NK-92 treated with Interleukin-12 subunit alpha and Interleukin-12 subunit beta, amount 100 ng/mL, for 24 hours (cell line): ENCODE measurements around the gene SERPINA7.
"Not testable (repeated sequence)": the region's sequence is repeated elsewhere in the genome, so short reads cannot be mapped to it uniquely, and the experiment has no call there.

ENCODE experiments used
- DNase-seq: peaks from one replicate; lab custom pipeline; 2025; lab: John Stamatoyannopoulos, UW

SERPINA7 gene

GRCh38 chrX:106038625-106039024 is at the start of gene SERPINA7:
Gene SERPINA7 (minus strand): TSS chrX:106038727. CDS start chrX:106037058, 1,669 bp downstream.
- DNase-seq = no peak

DNA sequence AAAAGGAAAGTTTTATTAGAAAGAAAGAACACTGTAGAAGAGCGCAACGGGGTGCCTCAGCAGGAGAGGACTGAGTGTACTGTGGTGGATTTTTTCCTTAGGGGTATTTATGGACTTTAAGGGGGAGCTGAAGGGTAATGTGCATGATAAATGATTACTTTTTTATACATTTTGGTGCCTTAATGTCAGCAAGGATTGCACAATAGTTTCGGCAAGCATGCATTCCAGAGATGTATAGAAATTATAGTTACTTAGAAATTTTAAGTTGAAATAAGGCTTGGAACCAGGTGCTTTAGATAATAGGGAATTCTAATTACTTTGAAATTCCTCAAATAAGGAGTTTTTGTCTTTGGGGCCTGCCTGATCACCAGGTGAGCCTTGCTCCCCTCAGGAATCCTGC is 30.5 kb upstream of the SERPINA7 start:
- DNase-seq = no peak

DNA sequence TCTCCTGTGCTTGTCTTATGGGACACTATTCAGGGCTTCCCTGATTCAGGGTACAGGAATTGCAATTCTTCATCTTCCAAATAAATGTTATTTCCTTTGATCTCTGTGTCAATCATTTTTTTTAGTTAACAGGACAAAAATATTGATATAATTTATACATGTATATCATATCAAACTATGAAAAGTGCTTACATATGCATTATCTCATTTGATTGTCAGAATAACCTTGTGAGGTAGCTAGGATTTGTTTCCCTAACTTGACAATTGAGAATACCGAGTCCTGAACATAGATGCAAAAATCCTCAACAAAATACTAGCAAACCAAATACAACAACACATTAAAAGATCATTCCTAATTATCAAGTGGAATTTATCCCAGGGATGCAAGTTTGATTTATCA is 11.5 kb upstream of the SERPINA7 start:
- no peak for DNase-seq

DNA sequence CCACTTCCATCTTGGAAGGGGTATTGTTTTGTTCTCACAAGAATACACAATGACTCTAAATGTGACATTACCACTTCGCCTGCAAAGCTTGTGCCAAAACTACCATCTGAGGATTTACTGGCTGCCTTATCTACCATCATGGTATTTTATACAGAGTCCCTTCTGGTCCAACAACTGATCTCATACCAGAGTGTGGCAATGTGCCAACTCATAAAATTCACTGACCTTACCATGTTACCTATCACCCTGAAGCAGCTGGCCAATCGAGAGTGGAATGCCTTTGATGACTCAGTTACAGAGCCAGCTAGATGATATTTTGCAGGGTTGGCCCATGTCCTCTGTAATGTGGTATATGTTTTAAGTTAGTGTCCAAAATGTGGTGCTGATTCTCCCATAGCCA is 3.8 kb upstream of the SERPINA7 start:
- no peak for DNase-seq

DNA sequence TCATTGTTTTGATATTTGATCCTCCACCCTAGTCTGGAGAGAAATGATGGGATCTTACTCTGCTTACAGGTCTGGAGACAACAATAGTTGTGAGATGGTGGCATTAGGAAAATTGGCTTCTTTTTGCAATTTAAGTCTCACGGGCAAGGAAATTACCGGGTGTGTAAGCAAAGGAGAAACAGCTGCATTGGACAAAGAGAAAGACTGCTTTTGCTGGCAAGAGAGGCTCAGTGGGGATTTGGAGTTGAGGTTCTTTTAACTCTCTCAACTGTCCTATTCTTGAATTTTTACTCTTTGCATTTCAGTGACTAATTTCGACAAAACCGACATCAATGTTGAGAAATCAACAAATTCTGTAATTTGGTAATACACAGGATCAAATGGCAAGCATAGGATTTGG is 2.3 kb upstream of the SERPINA7 start:
- no peak for DNase-seq

DNA sequence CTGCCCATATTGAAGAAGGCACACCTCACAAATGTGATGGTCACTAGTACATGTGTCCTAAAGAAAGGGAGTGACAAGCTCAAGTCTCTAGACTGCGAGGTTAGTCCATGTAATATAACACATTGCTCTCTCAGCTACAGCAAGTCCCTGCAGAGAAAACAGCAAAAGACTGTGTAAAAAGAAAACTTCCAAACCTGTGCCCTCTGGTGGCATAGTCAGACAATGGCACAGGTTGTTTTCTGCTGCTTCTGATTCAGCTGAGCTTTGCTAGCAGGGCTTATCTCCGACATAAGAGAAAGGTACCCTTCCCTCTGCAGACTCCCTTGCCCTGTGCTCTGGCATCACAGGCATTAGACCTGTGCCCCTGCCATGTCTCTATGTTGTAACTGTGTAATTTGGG is 1.4 kb upstream of the SERPINA7 start:
- no peak for DNase-seq

- no peak for DNase-seq
Observed at GRCh38 chrX:106037835-106038473, 573 bp downstream of the SERPINA7 start.

GRCh38 chrX:106036716-106037115 is 1.8 kb downstream of the SERPINA7 start:
- no peak for DNase-seq

DNA sequence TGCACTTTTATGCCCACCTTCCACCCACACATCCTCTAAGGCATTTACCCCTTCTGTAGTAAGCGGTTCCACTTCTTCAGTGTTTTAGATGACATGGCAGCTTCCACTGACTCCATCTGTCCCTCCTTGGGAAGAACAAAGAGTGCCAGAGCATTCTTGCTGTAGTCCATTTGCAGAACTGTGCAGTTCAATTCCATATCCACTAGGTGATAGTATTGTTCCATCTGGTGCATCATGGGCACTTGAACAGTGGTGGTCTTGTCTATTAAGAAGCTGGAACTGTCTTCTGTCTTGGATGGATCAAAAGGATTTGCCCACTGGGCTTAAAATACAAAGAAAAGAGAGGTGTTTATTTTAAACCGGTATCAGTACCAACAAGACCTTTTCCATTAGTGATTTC is 3.5 kb downstream of the SERPINA7 start:
- DNase-seq = no peak

DNA sequence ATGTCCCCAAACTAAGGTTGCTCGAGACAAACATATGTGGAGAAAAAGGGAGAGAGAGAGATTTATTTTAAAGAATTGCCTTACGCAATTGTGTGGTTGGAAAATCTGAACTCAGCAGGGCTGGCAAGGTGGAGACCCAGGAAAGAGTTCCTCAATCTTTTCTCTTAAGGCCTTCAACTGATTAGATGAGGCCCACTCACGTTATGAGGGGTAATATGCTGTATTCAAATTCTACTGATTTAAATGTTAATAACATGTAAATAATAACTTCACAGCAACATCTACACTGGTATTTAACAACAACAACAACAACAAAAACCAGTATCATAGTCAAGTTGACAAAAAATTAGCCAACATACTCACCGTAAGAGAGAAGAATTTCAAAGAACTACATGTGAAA is 14.6 kb downstream of the SERPINA7 start:
- no peak for DNase-seq

- DNase-seq = no peak
Observed at GRCh38 chrX:106022238-106022637, 16.3 kb downstream of the SERPINA7 start.

DNA sequence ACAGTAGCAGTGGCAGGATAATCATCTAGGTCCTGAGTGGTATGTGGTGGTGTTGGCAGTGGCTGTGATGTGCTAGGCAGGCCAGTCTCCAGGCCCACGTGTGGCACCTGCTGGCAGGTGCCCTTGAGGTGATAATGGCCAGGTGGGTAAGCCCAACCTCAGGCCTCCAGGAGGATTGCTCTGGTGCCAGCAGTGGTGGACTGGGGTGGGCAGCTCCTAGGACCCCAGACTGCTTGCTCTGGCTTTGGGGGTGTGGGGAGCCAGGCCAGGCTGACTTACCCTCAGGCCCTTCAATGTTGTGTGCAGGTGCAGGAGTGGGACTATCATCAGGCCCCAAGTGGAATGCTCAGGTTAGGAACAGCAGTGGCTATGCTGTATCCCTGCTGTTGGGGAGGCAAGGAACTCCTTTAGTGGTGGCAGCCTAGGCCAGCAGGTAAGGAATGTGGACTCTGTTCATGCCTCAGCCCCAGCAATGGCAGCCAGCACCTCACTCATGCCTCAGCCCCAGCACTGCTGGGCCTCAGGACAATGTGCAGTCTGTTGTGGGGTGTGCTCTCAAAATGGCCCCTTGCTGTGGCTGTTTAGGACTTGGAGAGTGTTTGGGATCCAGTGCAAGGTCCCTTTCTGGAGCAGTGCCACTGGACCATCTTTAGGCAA is 24.3 kb downstream of the SERPINA7 start:
- no peak for DNase-seq

DNA sequence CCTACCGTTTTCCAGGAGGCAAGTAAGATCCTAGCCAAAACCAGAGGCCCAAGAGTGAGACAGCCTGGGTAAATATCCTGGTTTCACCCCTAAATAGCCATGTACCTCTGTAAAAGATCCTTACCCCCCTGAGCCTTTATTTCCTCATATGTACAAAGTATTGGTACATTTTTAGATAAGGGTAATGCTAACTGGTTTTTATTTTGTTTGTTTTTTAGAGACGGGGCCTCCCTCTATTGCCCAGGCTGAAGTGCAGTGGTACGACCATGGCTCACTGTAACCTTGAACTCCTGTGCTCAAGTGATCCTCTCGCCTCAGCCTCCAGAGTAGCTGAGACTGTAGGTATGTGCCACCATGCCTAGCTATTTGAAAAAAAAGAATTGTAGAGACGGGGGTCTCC is 29.4 kb downstream of the SERPINA7 start:
- DNase-seq = no peak

DNA sequence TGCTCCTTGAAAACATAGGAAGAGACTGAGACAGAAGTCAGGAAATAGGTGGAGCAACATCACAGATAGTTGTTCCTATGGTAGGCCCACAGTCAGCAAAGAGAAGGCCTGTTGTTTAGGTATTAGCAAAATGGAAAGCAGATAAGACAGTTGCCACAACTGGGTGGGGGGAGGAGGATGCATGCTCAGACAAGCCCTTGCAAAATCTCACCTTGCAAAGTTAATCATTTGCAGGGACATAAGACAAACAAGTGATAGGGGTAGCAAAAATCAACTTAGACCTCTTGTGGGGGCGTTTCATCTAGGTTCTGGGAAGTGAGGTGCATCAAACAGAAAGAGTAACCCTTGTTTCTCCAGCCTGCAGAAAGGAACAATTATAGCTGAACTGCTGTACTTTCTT is 30.7 kb downstream of the SERPINA7 start:
- no peak for DNase-seq

DNA sequence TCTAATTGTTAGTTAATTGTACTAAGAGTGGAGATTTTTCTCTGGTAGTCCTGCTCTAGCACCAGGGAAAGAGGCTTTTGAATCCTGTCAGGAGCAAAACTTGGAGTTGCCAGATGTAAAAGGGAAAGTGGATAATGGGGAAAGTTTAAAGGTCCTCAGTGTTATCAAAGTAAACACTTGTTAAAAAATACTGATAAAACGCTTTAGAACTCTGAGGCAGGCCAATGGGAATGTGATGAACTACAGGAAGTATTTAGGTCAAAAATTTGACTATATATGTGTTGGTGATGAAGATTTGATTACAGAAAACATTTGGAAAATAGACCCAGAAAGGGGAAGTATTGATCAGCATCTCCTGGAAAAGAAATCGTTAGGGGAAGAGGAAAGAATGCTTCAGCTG is 32.8 kb downstream of the SERPINA7 start:
- DNase-seq = no peak

DNA sequence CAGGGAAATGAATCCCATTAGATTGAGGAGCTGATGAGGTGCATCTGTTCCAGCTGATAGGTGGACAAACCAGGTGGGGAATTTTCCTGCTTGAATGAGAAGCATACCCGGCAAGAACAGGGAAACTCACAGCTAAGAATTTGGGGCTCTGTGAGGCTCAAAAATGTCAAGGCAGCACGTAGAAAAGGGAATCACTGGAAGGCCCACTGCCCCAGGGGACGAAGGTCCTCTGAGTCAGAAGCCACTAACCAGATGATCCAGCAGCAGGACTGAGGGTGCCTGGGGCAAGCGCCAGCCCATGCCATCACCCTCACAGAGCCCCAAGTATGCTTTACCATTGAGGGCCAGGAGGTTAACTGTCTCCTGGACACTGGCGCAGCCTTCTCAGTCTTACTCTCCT is 37.9 kb downstream of the SERPINA7 start:
- DNase-seq = not testable (repeated sequence)

DNA sequence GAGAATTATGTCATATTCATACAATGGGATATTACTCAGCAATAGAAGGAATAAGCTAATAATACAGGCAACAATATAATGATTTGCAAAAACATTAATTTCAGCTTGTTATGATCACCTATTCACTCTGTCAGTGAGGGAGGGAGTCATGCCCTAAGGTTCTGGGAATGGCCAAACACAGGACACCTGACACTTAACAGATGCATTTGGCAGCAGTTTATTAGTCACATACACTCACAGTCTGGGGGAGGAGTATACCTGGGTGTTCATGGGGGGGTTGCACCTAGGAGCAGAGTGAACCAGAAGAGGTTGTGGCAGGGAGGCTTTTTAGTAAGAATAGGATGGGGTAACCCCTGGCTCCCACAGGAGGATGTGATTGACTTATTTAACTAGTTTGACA is 38.3 kb downstream of the SERPINA7 start:
- DNase-seq = no peak

DNA sequence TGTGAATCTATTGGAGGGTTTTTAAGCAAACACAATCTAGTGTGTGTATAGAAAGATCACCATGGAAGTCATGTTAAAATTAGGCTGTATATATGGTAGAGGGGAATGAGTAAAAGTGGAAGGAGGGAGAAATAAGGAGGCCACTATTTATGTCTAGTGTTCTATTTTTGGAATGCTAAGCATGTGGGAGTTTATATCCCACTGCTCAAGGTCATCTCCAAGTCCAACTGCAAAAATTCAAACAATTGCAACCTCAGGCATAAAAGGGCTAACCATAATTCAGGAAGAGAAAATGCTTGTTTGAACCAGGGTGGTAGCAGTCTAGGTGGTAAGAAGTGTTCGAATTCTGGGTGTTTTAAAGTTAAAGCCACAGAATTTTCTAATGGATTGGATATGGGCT is 39.2 kb downstream of the SERPINA7 start:
- no peak for DNase-seq

GRCh38 chrX:105988487-105988886 is 50.0 kb downstream of the SERPINA7 start:
- not testable (repeated sequence) for DNase-seq
